ENCODE measurements around the gene PRELID1. TPM values are rescaled to one million over a fixed set of nuclear protein-coding genes. Genes with fewer than 3 reads are reported as not detected.

The PRELID1 gene
- total RNA-seq, 2 experiments from 2014 or later = 232 to 249 TPM

DNA sequence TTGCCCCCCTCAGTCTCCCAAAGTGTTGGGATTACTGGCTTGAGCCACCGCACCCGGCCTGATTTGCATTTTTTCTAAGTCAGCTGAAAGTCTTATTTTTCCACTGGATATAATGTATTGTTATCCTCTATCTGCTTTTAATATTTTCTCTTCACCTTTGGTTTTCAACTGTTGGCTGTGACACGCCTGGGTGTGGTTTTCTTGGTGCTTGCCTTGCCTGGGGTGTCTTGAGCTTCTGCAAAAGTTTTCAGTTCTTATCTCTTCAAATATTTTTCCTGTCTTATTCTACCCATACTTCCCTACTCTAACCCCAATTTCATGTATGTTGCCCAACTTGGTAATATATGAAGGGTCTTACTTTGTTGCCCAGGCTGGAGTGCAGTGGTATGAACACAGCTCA lies 12.4 kb downstream of the PRELID1 start:
- ChIA-PET CTCF (ENCODE audit: unreplicated experiment) (interaction anchor here (0.6 kb wide), 1 partner anchor 36 kb away, joined by 3 read pairs; no protein-coding TSS in a partner anchor), POLR2A (interaction anchor here (0.6 kb wide), 1 partner anchor 88 kb away, joined by 3 read pairs; no protein-coding TSS in a partner anchor)
- Histone ChIP-seq H4K20me1 (ENCODE audit: insufficient read depth, low read length) (no peaks in the 10 kb centered on the region), H3K4me1 (ENCODE audit: insufficient read depth, low read length, poor library complexity, severe bottlenecking) (peaks cover 16% of the 10 kb centered on the region), H3K27ac (ENCODE audit: low read depth, low read length, poor library complexity, severe bottlenecking) (no peak overlapping the region), H3K9me3 (ENCODE audit: low read length) (no peaks in the 10 kb centered on the region), H3K4me2 (ENCODE audit: low read length) (no peak overlapping the region), H3K9me2 (ENCODE audit: insufficient read depth, low read length) (no peaks in the 10 kb centered on the region), H2AFZ (ENCODE audit: low read length) (no peak overlapping the region), H3K36me3 (ENCODE audit: insufficient read depth, low read length) (peaks cover 6% of the 10 kb centered on the region; the same call in 1 of the 2 replicates), H3K4me3 (ENCODE audit: low read depth, low read length, poor library complexity, severe bottlenecking) (no peak overlapping the region), H3K79me2 (ENCODE audit: insufficient read depth, low read depth, low read length) (peaks cover 5% of the 10 kb centered on the region; the same call in 1 of the 2 replicates)
- intact Hi-C loops (cut with micrococcal nuclease; ENCODE audit: unreplicated experiment) = no loop called here
- no TSS peak for BruUV-seq (replicated peaks)
- DNase-seq (ENCODE audit: low spot score) = no peak
- TF ChIP-seq, protein P1, sequence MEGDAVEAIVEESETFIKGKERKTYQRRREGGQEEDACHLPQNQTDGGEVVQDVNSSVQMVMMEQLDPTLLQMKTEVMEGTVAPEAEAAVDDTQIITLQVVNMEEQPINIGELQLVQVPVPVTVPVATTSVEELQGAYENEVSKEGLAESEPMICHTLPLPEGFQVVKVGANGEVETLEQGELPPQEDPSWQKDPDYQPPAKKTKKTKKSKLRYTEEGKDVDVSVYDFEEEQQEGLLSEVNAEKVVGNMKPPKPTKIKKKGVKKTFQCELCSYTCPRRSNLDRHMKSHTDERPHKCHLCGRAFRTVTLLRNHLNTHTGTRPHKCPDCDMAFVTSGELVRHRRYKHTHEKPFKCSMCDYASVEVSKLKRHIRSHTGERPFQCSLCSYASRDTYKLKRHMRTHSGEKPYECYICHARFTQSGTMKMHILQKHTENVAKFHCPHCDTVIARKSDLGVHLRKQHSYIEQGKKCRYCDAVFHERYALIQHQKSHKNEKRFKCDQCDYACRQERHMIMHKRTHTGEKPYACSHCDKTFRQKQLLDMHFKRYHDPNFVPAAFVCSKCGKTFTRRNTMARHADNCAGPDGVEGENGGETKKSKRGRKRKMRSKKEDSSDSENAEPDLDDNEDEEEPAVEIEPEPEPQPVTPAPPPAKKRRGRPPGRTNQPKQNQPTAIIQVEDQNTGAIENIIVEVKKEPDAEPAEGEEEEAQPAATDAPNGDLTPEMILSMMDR (conservative IDR thresholded peaks at IDR 0.05; ENCODE audit: low read length) = no peak
- no peak for TF ChIP-seq EZH2phosphoT487 (IDR thresholded peaks at IDR 0.05; ENCODE audit: borderline replicate concordance, low read depth, low read length)

DNA sequence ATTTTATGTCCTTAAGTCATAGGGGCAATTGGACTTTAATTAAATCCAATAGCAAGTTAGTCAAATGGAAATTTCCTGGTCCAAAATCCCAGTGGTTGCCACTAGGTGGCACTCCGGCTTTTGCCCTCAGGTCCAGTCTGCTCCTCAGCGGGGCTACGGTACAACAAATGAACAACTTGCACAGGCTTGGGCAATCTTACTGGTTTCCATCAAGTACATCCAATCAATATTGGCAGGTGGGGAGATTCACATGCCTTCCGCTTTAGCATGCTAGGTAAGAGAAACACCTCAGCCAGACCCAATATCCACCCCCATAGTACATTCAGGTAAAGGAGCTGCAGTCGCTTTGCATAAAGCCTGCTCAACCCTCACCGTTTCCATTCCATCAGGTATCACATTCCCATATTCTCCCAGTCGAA lies 14.4 kb downstream of the PRELID1 start:
- intact Hi-C loops (cut with micrococcal nuclease; ENCODE audit: unreplicated experiment) = loop anchor here (1.0 kb wide), 2 partner anchors 72 to 136 kb away; no protein-coding TSS in a partner anchor
- H2AFZ ChIP-seq (ENCODE audit: low read length) = no peak overlapping the region
- BruUV-seq (replicated peaks) = no TSS peak
- H3K27ac ChIP-seq (ENCODE audit: low read depth, low read length, poor library complexity, severe bottlenecking) = no peak overlapping the region
- peak; percentile 82 for DNase-seq (ENCODE audit: low spot score)
- no peak for TF ChIP-seq EZH2phosphoT487 (IDR thresholded peaks at IDR 0.05; ENCODE audit: borderline replicate concordance, low read depth, low read length)
- TF ChIP-seq, protein P1 (conservative IDR thresholded peaks at IDR 0.05; ENCODE audit: low read length) = peak; percentile 99
- peaks cover 6% of the 10 kb centered on the region; the same call in 1 of the 2 replicates for H3K36me3 ChIP-seq (ENCODE audit: insufficient read depth, low read length)
- no peaks in the 10 kb centered on the region for H3K9me3 ChIP-seq (ENCODE audit: low read length)
- H3K9me2 ChIP-seq (ENCODE audit: insufficient read depth, low read length) = no peaks in the 10 kb centered on the region
- no peaks in the 10 kb centered on the region for H3K79me2 ChIP-seq (ENCODE audit: insufficient read depth, low read depth, low read length)
- ChIA-PET POLR2A (interaction anchor here (0.7 kb wide), 1 partner anchor 482 kb away, joined by 3 read pairs; no protein-coding TSS in a partner anchor), CTCF (ENCODE audit: unreplicated experiment) (no interaction called here)
- no peaks in the 10 kb centered on the region for H4K20me1 ChIP-seq (ENCODE audit: insufficient read depth, low read length)
- no peak overlapping the region for H3K4me2 ChIP-seq (ENCODE audit: low read length)
- no peak overlapping the region for H3K4me3 ChIP-seq (ENCODE audit: low read depth, low read length, poor library complexity, severe bottlenecking)
- peaks cover 11% of the 10 kb centered on the region for H3K4me1 ChIP-seq (ENCODE audit: insufficient read depth, low read length, poor library complexity, severe bottlenecking)

- Histone ChIP-seq H3K4me3 (ENCODE audit: low read depth, low read length, poor library complexity, severe bottlenecking) (no peak overlapping the region), H4K20me1 (ENCODE audit: insufficient read depth, low read length) (no peaks in the 10 kb centered on the region), H3K4me1 (ENCODE audit: insufficient read depth, low read length, poor library complexity, severe bottlenecking) (peaks cover 4% of the 10 kb centered on the region), H3K27ac (ENCODE audit: low read depth, low read length, poor library complexity, severe bottlenecking) (no peak overlapping the region), H3K9me3 (ENCODE audit: low read length) (no peaks in the 10 kb centered on the region), H3K79me2 (ENCODE audit: insufficient read depth, low read depth, low read length) (no peaks in the 10 kb centered on the region), H3K4me2 (ENCODE audit: low read length) (no peak overlapping the region), H2AFZ (ENCODE audit: low read length) (no peak overlapping the region), H3K9me2 (ENCODE audit: insufficient read depth, low read length) (no peaks in the 10 kb centered on the region), H3K36me3 (ENCODE audit: insufficient read depth, low read length) (peaks cover 6% of the 10 kb centered on the region; the same call in 1 of the 2 replicates)
- intact Hi-C loops (cut with micrococcal nuclease; ENCODE audit: unreplicated experiment) = no loop called here
- POLR2A ChIA-PET = interaction anchor here (0.6 to 0.8 kb wide), 2 partner anchors 23 to 31 kb away, joined by 3 read pairs; no protein-coding TSS in a partner anchor
- CTCF ChIA-PET (ENCODE audit: unreplicated experiment) = no interaction called here
- no peak for TF ChIP-seq EZH2phosphoT487 (IDR thresholded peaks at IDR 0.05; ENCODE audit: borderline replicate concordance, low read depth, low read length)
- TF ChIP-seq, protein P1 (conservative IDR thresholded peaks at IDR 0.05; ENCODE audit: low read length) = no peak
- DNase-seq (ENCODE audit: low spot score) = no peak
- no TSS peak for BruUV-seq (replicated peaks)
Observed at GRCh38 chr5:177319913-177320588, 16.5 kb downstream of the PRELID1 start.

All from OCI-LY7 (cell line).